ENCODE data around the gene STAC. TPM values are rescaled to one million over a fixed set of nuclear protein-coding genes. Genes with fewer than 3 reads are reported as not detected.
"Not testable (repeated sequence)": the region's sequence is repeated elsewhere in the genome, so short reads cannot be mapped to it uniquely, and the experiment has no call there.

STAC gene
- total RNA-seq, 2 experiments from 2014 or later, result not detected

DNA sequence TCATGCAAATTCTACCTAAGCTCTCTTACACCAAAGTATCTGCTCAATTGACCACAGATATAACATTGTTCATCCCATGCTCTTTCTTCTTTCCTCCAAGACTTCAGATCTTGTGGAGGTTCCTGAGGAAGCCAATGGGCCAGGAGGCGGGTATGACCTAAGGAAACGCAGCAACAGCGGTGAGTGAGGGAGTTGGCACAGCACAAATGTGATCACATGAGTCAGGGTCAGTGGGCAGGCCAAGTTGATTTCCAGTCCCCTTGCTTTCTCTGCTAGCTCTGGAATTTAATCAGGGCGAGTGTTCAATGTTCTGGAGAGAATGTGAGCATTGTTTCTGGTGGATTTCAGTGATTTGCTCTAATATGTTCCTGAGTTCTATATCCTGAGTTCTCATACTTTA lies 112.7 kb downstream of the STAC start:
- no peak for DNase-seq
- Mint-ChIP-seq H3K36me3 (ENCODE audit: low read depth) (no peaks in the 10 kb centered on the region), H3K27ac (no peak overlapping the region), H3K27me3 (peaks cover 2% of the 10 kb centered on the region), H3K9me3 (no peaks in the 10 kb centered on the region), H3K4me3 (no peak overlapping the region), H3K4me1 (no peaks in the 10 kb centered on the region)
- POLR2A ChIA-PET, result no interaction called here
- CTCF ChIA-PET, result no interaction called here

DNA sequence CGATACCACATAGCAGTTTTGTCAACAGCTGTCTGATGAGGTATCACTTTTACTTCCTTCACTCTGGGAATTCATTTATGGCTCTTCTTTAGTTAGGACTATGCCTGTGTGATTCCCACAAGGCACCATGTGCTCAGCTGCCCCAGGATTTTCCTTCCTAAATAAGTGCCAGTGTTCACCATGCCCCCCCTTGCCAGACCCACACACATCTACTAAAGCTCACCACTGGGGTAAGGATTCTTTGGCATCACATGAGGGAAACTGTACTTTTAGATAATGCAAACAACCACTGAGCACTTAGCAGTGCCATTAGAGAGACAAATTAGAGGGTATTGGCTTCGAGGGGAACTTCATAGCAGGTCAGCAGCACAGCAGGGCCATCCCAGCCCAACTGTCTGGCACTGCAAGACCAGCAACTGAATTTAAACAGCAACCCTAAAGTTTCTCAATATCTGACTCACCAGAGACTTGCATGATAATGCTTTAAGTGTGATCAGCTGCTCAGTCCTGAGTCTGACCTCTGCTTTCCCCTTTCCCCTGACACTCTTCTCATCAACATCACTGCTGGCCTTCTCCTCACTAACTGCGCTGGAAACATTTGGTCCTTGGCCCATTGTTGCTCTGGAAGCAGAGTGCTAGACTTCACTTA lies 114.3 kb downstream of the STAC start:
- DNase-seq, result no peak
- CTCF ChIA-PET, result no interaction called here
- no peak overlapping the region for H3K27ac Mint-ChIP-seq

DNA sequence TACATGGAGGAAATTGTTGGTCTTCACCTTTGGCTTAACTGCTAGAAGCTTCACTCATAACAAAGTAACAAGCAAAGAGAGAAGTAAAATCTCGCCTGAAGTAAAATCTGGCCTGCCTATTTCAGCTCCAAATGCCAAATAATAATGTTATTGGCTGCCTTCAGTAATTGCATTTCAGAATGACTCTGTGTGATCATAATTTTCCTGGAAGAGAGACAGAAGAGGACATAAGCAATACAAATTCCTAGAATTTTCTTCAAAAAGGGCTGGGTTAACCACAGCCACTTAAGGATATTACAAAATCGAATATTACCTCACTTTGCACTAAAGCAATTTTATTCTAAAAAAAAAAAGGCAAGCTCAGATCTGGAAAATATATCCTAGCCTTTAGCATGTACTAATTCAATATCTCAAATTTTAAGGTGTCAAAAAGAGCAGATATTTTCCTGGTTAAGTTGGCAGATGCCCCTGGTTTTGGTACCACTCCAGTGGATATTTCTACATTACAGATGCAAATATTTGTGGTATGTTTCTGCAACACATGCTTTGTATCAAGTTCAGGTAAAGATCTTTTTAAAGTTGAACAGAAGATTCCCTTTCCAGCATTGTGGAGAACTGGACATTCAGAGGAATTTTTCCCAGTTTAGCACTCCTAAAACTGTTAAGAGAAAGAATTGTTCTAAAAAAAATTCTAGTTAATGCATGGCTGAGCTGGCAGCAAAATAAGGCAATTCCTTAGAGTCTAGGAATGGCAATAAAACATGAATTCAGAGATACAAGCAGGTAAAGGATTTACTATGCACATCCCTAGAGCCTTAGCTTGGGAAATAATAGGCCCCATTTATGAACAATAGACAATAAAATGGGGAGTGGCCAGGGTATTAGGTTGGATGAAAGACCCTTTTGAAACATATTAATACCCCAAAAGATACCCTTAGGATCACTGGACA lies 116.7 kb downstream of the STAC start:
- Mint-ChIP-seq H3K36me3 (ENCODE audit: low read depth) (no peaks in the 10 kb centered on the region), H3K27me3 (peaks cover 2% of the 10 kb centered on the region), H3K27ac (no peak overlapping the region), H3K4me1 (no peaks in the 10 kb centered on the region), H3K4me3 (no peak overlapping the region), H3K9me3 (no peaks in the 10 kb centered on the region)
- no peak for DNase-seq
- POLR2A ChIA-PET, result no interaction called here
- CTCF ChIA-PET, result no interaction called here

More for the DNA sequence above, 114.3 kb downstream of the STAC start:
- peaks cover 2% of the 10 kb centered on the region for H3K27me3 Mint-ChIP-seq
- H3K36me3 Mint-ChIP-seq (ENCODE audit: low read depth), result no peaks in the 10 kb centered on the region
- POLR2A ChIA-PET, result no interaction called here
- no peak overlapping the region for H3K4me3 Mint-ChIP-seq
- no peaks in the 10 kb centered on the region for H3K4me1 Mint-ChIP-seq
- no peaks in the 10 kb centered on the region for H3K9me3 Mint-ChIP-seq

DNA sequence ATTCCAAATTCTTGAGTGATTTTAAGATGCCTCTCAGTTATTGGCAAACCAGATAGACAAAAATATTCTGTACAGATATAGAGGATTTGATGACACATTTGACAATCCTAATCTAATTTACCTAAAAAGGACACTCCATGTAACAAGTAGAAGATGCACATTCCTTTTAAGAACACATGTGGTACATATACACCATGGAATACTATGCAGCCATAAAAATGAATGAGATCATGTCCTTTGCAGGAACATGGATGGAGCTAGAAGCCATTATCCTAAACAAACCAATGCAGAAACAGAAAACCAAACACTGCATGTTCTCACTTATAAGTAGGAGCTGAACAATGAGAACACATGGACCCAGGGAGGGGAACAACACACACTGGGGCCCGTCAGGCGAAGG lies 119.7 kb downstream of the STAC start:
- H3K36me3 Mint-ChIP-seq (ENCODE audit: low read depth); CTCF ChIA-PET; H3K4me1 Mint-ChIP-seq: not testable (repeated sequence)

DNA sequence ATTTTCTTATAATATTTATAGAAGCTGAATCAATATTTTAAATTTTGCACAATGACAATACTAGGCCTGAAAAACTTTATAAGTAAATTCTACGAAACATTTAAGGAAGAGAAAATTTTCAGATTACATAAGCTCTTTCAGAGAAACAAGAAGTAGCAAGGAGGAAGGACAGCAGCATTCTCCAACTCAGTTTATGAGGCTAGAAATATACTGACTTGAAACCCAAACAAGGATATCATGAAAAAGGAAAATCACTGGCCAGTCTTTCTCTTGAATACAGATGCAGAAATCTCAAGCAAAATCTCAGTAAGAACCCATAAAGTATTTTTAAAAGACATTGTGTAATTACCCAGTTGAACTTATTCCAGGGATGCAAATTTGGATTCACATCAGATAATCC lies 121.3 kb downstream of the STAC start:
- peaks cover 2% of the 10 kb centered on the region for H3K27me3 Mint-ChIP-seq
- no peaks in the 10 kb centered on the region for H3K36me3 Mint-ChIP-seq (ENCODE audit: low read depth)
- ChIA-PET POLR2A (no interaction called here), CTCF (no interaction called here)
- no peaks in the 10 kb centered on the region for H3K4me1 Mint-ChIP-seq
- H3K4me3 Mint-ChIP-seq, result no peak overlapping the region
- H3K27ac Mint-ChIP-seq, result no peak overlapping the region
- no peak for DNase-seq
- no peaks in the 10 kb centered on the region for H3K9me3 Mint-ChIP-seq

More for the DNA sequence above, 119.7 kb downstream of the STAC start:
- H3K27me3 Mint-ChIP-seq, H3K4me3 Mint-ChIP-seq, POLR2A ChIA-PET, H3K27ac Mint-ChIP-seq, DNase-seq, H3K9me3 Mint-ChIP-seq: not testable (repeated sequence)

DNA sequence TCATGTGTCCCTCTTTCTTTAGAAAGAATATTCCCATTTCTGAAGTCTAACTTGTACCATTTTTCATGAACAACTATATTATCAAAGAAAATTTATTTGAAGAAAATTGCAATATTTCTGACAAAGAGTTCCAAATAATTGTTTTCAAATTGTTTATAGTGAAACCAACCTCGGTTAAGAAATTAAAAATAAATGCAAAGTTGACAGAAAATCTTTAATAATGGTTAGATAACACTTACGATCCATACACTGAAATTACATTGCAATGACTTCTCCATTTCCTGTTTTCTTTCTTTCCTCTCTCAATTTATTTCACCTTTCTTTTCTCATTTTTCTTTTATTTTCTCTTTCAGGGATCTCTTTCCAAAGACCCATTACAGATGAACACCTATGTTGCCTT lies 125.1 kb downstream of the STAC start:
- Mint-ChIP-seq H3K36me3 (ENCODE audit: low read depth) (no peaks in the 10 kb centered on the region), H3K27me3 (no peaks in the 10 kb centered on the region), H3K9me3 (no peaks in the 10 kb centered on the region), H3K4me3 (no peak overlapping the region), H3K4me1 (no peaks in the 10 kb centered on the region), H3K27ac (no peak overlapping the region)
- no peak for DNase-seq
- POLR2A ChIA-PET, result no interaction called here
- CTCF ChIA-PET, result no interaction called here

DNA sequence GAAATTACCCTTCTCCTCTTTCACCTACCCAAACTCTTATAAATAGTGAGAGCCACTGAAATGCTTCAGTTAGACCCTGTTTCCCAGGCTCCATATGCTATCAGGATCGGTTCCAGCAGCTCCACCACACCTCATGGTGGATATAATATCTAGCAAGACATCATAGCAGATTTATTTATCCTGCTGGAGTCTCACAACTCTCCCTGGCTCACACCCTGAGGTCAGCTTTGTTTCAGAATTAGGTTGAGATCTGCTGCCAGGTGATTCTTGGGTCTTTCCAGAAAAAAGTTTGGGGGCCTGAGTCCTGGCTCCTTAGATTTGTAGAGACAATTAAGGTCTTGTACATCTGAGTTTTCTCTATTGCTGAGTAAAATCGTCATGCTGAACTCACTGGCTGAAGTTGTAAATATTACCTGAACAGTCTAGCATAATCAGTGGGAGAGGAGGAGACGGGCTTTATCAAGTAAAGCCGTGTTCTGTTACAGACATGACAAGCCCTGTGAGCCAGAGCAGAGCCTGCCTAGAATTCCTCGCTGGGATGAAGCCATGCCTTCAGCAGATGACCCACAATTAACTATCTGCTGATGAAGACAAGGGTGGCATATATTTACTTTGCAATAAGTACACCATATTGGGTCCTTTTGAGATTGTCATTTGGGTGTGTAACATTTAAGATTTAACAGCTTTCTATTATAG lies 131.6 kb downstream of the STAC start:
- H3K36me3 Mint-ChIP-seq (ENCODE audit: low read depth), result no peaks in the 10 kb centered on the region
- no peaks in the 10 kb centered on the region for H3K9me3 Mint-ChIP-seq
- DNase-seq, result no peak
- POLR2A ChIA-PET, result no interaction called here
- CTCF ChIA-PET, result no interaction called here
- H3K27ac Mint-ChIP-seq, result no peak overlapping the region
- H3K27me3 Mint-ChIP-seq, result no peaks in the 10 kb centered on the region
- no peaks in the 10 kb centered on the region for H3K4me1 Mint-ChIP-seq
- no peak overlapping the region for H3K4me3 Mint-ChIP-seq

DNA sequence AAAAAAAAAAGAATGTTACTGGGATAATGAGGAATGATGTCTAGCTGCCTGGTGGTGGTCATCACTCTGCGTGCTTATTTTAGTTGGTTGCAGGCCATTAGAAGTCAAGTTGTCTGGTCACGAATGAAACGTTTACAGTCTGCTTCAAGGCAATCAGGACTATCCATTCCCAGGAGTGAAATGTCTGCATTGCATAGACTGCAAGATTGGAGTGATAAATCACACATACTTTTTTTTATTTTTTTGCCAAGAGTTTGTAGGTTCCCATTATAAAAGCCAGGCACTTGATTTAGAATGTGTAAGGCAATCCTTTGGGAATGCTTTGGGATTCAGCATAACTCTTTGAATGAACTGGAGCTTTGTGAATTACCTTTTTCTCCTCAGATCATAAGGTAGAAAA lies 132.3 kb downstream of the STAC start:
- no peaks in the 10 kb centered on the region for H3K9me3 Mint-ChIP-seq
- no peak overlapping the region for H3K4me3 Mint-ChIP-seq
- ChIA-PET POLR2A (no interaction called here), CTCF (no interaction called here)
- no peak overlapping the region for H3K27ac Mint-ChIP-seq
- no peaks in the 10 kb centered on the region for H3K36me3 Mint-ChIP-seq (ENCODE audit: low read depth)
- no peaks in the 10 kb centered on the region for H3K27me3 Mint-ChIP-seq
- DNase-seq, result no peak
- no peaks in the 10 kb centered on the region for H3K4me1 Mint-ChIP-seq

DNA sequence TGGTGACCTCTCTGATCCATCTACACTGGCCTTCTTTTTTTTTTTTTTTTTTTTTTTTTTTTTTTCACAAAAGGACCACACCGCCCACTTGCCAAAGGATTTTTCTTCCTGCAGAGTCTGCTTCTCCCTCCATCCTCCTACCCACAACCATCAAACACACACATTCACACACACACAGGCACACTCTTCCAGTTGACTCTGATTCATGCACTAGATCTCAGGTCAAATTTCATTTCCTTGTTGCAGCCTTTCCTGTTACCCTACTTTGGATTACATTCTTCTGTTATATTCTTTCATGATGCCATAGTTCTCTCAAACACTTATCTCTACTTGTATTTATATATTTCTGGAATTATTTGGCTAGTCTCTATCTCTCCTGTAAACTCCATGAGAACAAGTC lies 133.9 kb downstream of the STAC start:
- POLR2A ChIA-PET, result no interaction called here
- Mint-ChIP-seq H3K4me1 (no peaks in the 10 kb centered on the region), H3K36me3 (ENCODE audit: low read depth) (no peaks in the 10 kb centered on the region), H3K9me3 (no peaks in the 10 kb centered on the region), H3K27ac (no peak overlapping the region), H3K27me3 (no peaks in the 10 kb centered on the region), H3K4me3 (no peak overlapping the region)
- CTCF ChIA-PET, result no interaction called here
- DNase-seq, result no peak

DNA sequence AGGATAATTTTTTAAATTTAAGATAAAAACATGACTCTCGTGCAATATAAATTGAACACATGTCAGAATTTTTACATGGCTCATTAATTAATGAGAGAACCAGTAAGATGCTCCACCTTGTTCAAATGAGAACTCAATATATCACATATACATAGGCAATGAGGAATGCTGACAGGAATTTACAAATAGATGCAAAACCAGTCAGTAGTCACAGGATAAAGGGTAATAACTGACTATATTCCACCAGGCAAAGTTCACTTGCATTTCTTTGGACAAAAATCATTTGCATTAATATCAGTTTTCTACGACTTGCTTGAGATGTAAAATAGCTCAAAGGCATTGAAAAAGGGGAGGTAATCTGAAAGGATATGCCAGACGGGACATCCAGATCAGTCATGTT lies 139.4 kb downstream of the STAC start:
- Mint-ChIP-seq H3K27me3 (no peaks in the 10 kb centered on the region), H3K9me3 (no peaks in the 10 kb centered on the region), H3K4me3 (no peak overlapping the region), H3K27ac (no peak overlapping the region), H3K4me1 (no peaks in the 10 kb centered on the region), H3K36me3 (ENCODE audit: low read depth) (no peaks in the 10 kb centered on the region)
- POLR2A ChIA-PET, result no interaction called here
- CTCF ChIA-PET, result no interaction called here
- no peak for DNase-seq

DNA sequence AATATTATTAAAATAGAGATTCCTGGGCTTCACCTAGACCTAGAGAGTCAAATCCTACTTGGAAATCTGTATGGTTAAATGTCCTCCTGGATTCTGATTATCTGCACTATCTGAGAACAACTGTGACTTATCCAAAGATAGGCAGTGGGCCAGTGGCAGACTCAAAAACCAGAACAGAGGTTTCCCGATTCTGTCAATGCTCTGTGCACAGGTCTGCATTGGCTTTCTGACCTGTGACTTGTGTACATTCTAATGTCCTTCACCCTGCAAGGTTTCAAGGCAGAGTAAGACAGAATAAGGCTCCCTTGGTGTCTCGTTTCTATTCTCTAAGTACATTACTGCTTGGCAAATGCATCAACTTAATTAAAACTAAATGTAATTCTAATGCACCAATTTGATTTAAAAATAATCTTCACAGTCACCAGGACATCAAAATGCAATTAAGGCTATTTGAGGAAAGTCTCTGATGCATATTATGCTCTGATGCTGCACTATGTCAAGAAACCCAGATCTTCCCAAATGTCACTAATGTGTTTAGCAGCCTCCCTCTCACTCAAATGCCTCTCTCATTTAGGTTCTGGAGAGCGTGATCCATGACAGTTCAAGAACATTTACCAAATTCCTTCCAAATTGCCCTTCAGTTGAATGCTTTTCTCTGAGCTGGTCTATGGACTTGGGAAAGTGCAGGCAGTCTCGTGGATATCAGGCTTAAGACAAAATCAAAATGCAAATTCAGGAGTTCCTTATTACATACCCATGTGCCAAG lies 140.1 kb downstream of the STAC start:
- POLR2A ChIA-PET, result no interaction called here
- H3K27me3 Mint-ChIP-seq, result no peaks in the 10 kb centered on the region
- no peak overlapping the region for H3K4me3 Mint-ChIP-seq
- H3K36me3 Mint-ChIP-seq (ENCODE audit: low read depth), result no peaks in the 10 kb centered on the region
- no peak overlapping the region for H3K27ac Mint-ChIP-seq
- no peak for DNase-seq
- no peaks in the 10 kb centered on the region for H3K9me3 Mint-ChIP-seq
- CTCF ChIA-PET, result no interaction called here
- H3K4me1 Mint-ChIP-seq, result no peaks in the 10 kb centered on the region

DNA sequence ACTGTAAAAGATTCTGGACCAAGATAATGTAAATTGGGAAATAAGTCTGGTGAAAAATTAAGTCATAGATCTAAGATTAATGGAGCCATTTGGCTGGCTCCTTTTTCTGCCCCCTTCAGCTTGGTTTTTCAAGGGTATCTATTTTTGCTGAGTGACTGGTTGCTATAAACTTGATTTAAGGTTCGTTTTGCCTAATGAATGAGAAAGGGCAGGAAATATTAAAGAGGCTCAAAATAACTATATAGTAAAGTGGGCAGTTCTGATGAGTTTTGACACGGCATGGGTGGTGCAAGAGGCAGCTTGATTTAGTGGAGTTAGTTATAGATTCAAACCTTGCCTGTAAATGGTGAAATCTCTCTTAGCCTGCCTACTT lies 140.7 kb downstream of the STAC start:
- POLR2A ChIA-PET, result no interaction called here

DNA sequence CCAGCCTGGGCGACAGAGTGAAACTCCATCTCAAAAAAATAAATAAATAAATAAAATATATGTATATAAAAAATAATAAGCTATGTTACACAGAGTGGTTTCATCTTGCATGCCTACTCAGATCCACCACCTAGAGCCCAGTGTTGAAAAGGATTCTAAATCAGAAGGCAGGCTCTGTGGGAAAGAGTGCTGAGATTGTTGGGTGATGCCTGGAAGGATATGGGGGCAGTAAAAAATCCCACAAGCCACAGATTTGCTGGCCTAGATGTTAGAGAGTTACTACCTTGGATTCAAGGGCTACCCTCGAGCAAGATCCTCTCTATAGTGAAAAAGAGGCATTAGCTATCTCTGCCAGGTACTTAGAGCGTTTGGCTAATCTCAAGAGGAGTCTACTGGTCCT lies 144.3 kb downstream of the STAC start:
- POLR2A ChIA-PET, result no interaction called here
- no peaks in the 10 kb centered on the region for H3K9me3 Mint-ChIP-seq
- no peaks in the 10 kb centered on the region for H3K27me3 Mint-ChIP-seq
- CTCF ChIA-PET, result no interaction called here
- H3K27ac Mint-ChIP-seq, result no peak overlapping the region
- DNase-seq, result no peak
- no peaks in the 10 kb centered on the region for H3K36me3 Mint-ChIP-seq (ENCODE audit: low read depth)
- H3K4me3 Mint-ChIP-seq, result no peak overlapping the region
- H3K4me1 Mint-ChIP-seq, result no peaks in the 10 kb centered on the region

More for the DNA sequence above, 140.7 kb downstream of the STAC start:
- Mint-ChIP-seq H3K9me3 (no peaks in the 10 kb centered on the region), H3K27ac (no peak overlapping the region), H3K36me3 (ENCODE audit: low read depth) (no peaks in the 10 kb centered on the region), H3K27me3 (no peaks in the 10 kb centered on the region), H3K4me1 (no peaks in the 10 kb centered on the region), H3K4me3 (no peak overlapping the region)
- DNase-seq, result no peak
- CTCF ChIA-PET, result no interaction called here

Data from activated CD4-positive, alpha-beta memory T cell treated with anti-CD3 and anti-CD28 coated beads, Interleukin-2, amount 10 ng/mL, durations not matched to agents 7 days and 5 days (primary cell).